HG02885 (cell line): ENCODE data around the gene PALD1.

Source experiments
- ATAC-seq: cut with Tn5 transposase; IDR thresholded peaks from one replicate; pipeline ENCODE4 v1.9.1; 2021; ENCODE audit warnings: mild to moderate bottlenecking; ENCODE audit not compliant: unreplicated experiment, poor library complexity

The PALD1 gene

DNA sequence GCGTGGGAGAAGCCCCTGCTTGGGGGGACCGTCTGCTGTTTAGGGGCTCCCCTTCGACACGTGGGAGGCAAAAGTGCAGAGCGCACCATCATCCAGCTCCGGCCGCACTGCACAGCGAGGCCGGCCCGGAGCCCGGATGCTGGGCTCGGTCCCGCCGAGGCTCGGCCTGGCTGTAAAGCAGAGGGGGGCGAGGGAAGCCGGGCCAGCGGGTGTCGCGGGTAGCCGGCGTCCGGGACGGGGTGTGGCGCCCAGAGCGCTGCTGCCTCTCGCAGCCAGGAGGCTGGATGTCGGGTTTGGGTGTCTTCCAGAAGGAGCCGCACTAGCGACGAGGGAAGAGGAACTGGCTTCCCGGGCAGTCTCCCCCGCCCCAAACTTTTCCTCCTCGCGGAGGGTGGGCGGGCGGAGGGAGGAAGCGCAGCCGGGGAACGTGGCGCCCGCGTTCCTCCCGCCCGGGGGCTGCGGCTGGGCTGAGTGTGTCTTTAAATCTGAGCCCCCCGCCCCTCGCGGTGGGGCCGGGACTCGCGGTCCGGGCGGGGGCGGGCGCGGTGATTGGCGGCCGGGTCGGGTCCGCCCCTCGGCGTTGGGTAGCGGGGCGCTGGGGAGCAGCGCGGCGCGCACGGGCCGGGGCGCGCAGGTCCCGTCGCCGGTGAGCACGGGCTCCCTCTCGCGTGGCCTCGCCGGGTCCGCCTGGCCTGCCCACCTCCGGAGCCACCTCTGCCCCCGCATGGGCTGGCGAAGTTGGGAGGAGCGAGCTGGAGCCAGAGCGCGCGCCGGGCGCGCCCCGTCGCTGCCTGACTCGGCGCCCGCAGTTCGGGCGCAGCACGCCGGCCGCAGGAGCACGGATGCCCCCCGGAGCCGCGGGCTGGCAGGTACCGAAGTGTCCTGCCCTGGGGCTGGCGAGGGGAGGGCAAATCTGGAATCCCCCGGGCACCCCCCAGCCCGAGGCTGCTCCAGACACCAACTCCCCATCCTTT, at the start of gene PALD1:
PALD1 (plus strand) TSS at position 577 of the 974 bp plus-strand sequence. CDS start 47,185 bp downstream, outside the sequence.
- no peak for ATAC-seq

DNA sequence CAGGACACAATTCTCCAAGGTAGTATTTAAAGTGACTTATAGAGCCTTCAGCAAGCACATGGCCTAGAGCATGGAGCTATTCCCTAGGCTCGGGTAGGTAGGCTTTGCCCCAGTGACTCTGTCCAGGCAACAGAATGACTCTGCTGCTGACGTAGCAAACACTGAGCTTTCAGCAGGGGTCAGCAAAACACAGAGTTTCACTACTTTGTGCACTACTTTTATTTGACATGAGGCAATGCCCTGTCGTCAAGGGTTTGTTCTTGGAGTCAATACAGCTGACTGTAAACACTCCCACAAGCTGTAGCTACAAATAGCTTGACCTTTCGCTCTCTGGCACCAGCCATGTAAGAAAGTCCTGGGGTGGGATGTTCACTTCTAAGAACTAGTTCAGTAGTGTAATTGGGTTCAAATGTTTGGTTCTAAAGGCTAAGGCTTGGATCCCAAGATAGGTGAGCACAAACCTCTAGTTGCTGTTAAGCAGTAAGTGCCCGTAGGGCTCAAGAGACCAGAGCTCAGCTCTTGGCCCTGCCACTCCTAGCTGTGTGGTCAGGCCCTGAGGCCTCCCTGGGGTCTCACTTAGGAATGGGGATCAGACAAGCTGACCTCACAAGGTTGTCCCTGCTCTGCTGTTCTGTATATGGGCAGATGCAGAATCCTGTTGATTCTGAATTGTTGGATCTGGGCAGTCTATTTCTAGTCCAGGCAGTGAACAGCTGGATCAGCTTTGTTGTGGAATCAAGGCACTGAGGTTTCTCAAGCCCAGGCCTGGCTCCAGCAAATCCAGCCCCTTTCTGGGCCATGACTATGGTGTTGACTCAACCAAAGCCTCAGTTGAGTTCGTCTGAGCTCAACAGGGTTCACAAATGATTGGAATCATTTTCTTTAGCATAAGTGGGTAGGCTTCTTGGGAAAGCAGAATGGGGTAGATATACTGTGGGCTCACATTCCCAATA, 47.8 kb upstream of the PALD1 start:
- no peak for ATAC-seq

DNA sequence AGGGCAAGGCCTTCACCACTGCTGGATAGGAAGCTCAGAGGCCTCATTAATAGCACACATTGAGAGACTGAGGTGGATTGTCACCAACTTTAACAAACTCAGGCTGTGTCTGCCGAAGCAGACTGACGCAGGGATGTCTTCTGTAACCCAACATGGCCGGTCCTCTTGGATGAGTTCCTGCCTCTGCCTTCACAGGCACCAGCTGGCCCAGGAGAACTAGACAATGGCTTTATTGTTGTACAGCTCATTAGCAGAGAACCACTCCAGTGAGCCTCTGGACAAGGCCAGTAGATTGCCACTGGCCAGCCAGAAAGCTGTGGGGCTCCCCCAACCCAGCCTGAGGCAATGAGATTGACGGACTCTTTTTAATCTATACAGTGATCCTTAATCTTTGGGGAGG, 46.5 kb upstream of the PALD1 start:
- no peak for ATAC-seq

DNA sequence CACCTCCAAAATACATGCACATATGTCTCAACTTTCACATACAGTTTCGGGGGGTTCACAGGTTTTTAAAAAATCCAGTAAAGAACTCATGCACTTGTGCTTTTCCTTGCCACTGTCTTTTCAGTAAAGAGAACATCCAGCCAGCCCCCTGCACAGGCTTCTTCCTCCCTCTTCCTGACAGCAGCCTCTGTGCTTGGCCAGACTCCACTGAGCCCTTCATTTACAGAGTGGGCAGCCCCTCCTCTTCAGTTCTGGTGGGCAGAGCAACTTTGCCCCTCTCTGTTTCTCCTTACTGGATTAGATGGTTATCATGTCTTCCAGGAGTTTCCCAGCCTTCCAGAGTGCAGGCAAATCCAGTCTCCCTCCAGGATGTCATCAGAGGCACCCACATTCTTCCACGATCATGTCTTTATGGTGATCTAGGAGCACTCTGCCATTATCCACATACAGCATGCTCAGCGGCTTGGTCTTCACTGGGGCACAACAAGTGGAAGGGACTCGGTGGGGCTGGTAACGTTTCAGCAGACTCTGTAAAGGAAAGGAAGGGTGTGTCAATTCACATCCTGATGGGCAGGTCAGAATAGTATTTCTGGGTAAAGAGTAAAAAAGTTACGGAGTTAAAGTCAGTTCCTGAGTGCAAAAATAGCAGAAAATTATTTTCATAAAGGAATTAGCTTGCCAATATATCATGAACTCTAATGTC, 45.9 kb upstream of the PALD1 start:
- no peak for ATAC-seq

DNA sequence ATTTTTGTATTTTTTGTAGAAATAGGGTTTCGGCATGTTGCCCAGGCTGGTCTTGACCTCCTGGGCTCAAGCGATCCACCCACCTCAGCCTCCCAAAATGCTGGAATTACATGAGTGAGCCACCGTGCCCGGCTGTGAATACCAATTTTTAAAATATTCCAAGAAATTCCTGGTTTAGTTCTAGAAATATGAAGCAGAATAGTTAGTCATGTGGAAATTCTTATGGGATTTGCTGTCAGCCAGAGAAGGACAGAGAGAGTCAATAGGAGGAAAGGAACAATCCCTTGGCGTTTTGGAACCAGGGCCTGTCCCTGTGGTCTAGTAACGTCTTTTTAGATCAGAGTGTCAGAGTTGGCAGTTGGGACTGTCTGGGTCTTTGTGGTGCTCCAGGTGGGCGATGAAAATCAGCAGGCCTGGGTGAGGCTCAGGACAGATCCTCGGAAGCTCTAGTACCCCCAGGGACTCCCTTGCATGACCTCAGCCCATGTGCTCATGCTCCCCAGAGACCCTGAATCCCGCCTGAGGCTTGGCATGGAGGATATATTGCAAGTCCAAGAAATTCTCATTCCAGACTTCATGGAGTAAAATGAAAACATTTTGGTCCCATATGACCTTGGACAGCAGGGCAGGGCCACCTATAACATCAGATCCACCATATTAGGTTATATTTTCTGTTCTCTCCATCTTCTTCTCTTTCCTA, 44.8 kb upstream of the PALD1 start:
- no peak for ATAC-seq

DNA sequence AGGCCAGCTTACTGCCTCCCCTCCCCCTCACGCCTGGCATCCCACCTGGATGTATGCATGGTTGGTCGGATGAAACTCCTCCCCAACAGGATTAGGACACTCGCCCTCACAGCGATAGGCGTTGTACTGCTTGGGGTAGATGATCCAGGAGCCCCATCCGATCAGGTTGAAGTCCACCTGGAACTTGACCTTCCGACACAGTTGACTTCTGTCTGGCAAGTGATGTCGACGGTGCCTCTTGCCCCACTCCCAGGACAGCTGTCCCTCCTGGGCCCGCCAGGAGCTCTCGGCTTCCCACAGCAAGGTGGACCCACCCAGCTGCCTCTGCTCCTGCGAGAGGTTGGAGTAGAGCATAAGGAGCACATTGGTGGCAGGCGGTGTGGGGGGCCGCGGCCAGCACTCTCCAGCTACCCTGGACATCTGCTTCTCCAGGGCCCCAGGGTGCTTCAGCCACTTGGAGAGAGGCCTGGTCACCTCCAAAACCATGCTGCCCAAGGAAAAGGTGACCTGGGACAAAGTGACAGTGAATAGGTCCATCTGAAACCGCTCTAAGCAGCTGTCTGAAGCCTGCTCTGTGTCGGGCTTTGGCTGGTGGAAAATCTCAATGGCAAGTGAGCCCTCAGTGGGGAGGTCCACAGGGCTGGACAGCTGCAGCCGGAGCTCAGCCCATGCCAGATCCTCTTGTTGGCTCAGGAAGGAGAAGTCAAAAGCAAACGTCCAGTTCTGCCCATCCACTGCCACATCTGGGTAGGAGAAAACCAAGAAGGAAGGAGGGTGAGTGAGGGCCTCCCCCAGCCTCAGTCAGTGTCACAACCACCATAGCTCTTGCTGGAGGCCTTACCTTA, 43.1 kb upstream of the PALD1 start:
- ATAC-seq: no peak

DNA sequence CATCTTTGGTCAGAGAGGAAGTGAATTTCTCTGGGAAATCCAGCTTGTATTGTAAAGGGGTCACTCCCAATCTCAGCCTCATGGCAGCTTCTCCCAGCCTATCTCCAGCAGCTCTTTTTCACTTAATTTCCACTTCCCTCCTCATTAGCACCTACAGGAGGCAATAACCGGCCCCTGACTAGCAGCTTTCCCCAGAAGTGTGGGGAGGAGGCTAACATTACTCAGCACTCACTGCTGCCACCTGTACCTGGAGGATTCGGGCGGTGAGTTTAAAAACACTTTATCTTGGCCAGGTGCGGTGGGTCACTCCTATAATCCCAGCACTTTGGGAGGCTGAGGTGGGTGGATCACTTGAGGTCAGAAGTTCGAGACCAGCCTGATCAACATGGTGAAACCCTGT, 40.8 kb upstream of the PALD1 start:
- ATAC-seq: no peak

DNA sequence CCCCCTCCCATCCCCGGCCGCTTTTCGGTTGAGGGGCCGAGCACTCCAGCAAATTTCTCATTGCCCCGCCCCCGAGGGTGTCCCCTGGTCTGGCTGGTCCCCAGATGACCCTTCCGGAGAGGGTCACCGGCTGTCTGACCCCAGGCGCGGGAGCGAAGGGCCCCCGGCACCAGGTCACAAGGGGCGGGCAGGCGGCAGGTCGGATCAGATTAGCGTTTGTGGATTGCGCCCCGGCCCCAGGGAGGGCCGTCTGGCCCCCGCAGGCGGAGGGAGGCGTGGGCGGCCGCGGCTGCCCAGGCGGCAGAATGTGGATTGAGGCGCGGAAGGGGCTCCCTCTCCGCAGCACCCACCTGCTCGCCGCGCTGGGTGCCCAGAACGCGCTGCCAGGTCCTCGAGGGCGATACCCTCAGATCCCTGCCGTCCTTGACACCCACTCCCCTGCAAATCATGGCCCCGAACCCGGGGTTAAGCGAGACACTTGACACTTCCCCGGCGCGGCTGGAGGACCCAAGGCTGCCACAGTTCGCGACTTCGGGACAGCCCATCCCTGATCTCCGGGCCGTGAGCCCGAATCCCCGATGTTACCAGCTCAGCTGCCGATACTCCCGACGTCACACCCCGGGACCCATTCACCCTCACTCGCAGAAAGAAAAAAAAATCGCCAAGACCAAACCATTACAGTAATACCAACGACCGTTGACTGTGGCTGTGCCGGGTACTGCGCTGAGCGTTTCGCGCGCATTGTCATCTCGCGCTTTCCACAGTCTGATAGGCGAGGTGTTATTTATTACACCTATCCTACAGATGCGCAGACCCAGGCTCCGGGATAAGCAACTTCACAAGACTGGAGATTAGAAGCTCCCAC, 38.0 kb upstream of the PALD1 start:
- ATAC-seq: no peak

DNA sequence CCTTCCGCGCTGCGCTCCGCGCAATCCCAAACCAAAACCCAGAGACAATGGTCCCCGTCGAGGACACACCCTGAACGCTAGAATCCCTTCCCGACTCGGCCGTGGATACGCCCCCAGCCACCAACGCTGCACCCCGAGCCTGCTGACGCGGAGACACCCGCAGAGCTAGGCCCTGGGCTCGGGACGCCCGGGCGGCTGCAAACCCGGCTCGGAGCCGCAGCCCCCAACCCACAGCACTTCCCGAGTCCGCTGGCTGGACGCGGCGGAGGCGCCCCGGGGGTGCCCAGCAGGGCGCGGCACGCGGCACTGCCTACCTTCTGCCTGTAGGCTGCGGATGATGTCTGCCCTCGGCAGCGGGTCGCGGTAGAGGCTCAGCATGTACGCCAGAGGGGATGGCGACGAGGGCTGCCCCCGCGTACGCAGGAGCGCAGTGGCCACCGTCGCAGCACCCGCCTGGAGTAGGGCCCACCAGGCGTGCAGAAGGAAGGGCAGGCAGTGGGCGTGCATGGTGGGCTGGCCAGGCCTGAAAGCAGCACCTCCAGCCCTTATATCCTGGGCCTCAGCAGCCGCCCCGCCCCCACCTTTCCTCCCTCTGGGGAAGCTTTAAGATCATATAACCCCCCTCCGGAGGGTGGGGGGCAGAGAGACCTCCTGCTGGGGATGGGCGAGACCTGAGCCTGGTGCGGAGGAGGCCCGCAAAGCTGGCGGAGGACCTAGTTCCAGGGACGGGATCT, 37.2 kb upstream of the PALD1 start, which contains the start of gene NODAL:
NODAL (minus strand) TSS at position 521 of the 734 bp plus-strand sequence; CDS start at position 507, 14 bp downstream.
- no peak for ATAC-seq

DNA sequence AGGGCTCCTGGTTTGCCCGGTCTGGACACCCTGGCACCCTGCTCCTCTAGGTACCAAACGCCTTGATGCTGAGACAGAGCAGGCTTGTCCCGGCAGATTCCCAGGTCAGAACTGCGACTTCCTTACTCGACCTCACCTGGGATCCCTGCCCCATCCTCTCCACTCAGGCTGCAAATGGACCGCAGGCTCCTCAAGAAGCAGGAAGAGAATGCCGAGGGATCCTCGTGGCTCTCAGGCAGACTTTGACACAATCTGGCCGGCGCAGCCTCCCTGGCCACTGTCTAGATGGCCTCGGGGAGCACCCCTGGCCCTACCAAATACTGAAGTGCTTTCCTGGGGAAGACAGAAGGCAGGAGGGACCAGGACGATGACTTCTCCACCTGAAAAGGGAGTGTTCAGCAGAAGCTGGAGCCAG, 36.7 kb upstream of the PALD1 start:
- ATAC-seq: no peak

DNA sequence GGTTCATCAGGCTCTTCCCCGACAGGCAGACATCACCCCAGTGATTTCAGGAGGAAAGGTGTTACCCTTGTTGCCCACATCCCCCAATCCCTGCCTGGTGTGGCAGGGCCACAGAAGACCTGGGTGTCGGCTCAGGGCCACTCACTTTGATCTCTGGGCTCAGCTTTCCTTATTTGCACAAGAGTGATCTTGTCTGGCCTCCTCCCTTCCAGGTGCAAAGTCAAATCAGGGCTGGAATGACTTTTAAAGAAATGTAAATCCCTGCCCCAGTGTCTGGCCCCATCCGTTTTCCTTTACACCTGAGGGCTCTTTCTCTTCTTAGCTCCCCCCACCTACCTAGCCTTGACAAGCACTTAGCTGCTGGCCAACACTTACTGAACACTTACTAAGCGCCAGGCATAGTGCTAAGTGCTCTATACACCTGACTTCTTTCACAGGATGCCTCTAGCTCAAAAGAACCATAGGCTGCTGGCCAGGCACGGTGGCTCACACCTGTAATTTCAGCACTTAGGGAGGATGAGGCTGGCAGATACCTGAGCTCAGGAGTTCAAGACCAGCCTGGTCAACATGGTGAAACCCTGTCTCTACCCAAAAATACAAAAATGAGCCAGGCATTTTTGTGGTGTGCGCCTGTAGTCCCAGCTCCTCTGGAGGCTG, 36.1 kb upstream of the PALD1 start:
- no peak for ATAC-seq

DNA sequence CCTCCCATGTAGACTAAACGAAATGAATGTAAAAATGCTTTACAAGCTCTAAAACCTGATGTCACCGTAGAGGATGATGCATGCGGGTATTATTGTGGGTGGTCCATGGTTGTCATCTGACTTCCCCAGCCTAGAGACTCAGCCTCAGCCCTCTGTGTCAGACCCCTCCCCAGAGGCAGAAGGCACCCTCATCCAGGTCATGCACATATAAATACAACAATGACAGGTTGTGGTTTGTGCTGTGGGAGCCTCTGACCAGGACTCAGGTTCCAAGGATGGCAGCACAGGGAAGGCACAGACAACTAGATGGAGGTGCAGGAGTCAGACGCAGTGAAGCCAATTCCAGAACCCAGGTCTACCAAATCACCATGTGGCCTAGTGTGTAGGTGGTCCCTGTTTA, 33.8 kb upstream of the PALD1 start:
- ATAC-seq: no peak

DNA sequence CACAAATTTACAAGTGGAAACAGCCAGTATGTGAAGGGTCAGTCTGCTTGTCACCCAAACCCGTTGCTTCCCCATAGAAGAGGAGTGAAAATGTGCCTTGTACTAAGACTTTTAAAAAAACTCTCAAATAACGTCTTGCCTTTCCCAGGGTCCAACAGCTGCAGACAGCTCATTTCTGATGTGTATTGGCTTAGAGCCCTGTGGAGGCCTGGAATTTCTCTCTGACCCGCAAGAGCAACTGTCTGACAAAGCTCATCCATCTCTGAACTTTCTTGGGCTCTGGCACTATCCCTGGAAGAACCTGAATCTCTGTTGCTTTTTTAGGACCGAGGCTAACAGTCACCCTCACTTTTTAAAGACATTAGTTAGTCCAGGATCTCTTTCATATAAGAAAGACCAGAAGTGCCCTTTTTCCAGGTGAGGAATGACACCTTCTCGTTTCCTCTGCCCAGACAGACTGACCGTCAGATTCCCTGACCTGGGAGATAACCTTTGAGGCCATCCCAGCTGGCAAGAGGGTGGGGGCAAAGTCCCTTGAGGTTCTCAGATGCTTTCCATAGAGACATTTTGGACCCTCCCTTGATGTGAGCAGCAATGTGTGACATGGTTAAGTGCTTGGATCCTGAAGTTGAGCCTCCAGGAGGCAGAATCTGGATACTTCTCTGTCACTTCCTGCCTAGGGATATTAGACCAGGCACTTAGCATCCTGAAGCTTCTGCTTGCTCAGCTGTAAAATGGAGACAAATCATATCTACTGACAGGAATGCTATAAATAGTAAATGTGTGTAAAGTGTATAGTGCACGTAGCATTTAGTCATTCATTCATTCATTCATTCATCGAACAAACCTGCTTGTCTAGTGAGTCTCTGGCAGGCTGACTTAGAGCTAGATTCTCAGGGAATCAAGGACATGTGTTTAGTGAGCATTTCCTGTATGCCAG, 32.6 kb upstream of the PALD1 start:
- ATAC-seq: no peak

DNA sequence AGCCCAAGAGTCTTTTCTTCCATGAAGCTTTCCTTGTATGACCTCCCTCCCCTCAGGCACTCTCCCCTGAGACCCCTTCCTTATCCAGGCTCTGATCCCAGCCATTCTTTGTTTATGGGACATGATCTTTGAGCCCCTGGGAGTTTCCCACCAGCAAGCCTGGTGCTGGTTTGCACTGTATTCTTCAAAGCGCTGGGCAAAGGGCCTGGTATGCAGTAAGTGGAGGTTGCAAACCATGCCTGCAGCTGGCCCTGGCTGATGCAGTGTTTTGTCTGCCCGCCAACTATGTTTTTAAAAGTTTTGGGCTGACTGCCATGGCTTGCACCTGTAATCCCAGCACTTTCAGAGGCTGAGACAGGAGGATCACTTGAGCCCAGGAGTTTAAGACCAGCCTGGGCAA, 30.3 kb upstream of the PALD1 start:
- ATAC-seq: no peak

DNA sequence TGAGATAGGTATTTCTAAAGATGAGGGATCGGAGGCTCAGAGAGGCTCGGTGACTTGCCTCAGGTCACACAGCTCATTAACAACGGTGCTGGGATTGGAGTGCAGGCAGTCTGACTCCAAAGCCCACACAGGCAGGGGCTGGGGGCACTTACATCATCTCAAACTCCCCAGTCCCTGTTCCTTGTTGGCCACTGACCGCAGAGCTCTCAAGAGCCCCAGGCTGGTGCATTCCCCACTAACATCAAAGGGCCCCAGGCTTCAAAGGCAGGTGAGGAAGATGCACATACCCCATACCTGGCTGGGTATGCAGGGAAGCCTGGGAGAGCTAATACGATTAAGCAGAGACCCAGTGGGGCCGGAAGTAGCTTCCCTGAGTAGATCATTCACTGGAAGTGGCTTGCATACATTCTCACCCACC, 23.3 kb upstream of the PALD1 start:
- ATAC-seq: no peak

DNA sequence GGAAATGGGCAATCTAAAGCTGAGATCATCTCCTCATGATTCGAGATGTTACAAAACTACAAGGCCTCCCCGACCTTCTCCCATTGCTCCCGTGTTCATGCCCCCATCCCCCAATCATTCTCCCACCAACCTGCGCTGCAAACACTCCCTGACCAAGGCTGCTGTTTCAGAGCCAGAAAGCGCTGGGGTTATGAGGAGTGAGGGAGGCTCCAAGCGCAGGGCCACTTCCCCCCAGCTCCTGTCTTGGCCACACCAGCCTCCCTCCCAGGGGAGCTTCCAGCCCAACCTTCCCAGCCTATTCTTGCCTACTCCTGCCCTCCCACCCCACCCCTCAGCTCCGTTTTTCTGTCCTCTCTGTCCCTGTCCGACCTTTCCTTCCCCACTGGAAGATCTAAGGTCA, 22.4 kb upstream of the PALD1 start:
- ATAC-seq: no peak
